Tibial nerve (tissue), 4 donors: ENCODE results near the gene PPP1CB.

Experiments used
- EP300 ChIP-seq, 2 donors: sonication (generic); formaldehyde crosslinking; IDR thresholded peaks; one replicate each; pipeline ENCODE4 v1.6.1; 2017; ENCODE audit warnings: antibody characterized with exemption in 2 of 2, mild to moderate bottlenecking in 1 of 2
- POLR2A ChIP-seq, 2 donors: fragments of 450-650 bp; IDR thresholded peaks; one replicate each; pipeline ENCODE4 v1.6.1; 2017; ENCODE audit warnings: antibody characterized with exemption in 2 of 2, mild to moderate bottlenecking in 2 of 2, moderate library complexity in 2 of 2
- TF ChIP-seq, protein P1 (sequence below), 5 experiments: fragments of 200-600 bp in 3 of 5; fragments of 450-650 bp in 2 of 5; sonication (generic) in 3 of 5; IDR thresholded peaks; one replicate each; pipeline ENCODE4 v1.5.1; 2016 to 2019; ENCODE audit warnings: antibody characterized with exemption in 5 of 5, mild to moderate bottlenecking in 3 of 5, moderate library complexity in 2 of 5

DNA sequence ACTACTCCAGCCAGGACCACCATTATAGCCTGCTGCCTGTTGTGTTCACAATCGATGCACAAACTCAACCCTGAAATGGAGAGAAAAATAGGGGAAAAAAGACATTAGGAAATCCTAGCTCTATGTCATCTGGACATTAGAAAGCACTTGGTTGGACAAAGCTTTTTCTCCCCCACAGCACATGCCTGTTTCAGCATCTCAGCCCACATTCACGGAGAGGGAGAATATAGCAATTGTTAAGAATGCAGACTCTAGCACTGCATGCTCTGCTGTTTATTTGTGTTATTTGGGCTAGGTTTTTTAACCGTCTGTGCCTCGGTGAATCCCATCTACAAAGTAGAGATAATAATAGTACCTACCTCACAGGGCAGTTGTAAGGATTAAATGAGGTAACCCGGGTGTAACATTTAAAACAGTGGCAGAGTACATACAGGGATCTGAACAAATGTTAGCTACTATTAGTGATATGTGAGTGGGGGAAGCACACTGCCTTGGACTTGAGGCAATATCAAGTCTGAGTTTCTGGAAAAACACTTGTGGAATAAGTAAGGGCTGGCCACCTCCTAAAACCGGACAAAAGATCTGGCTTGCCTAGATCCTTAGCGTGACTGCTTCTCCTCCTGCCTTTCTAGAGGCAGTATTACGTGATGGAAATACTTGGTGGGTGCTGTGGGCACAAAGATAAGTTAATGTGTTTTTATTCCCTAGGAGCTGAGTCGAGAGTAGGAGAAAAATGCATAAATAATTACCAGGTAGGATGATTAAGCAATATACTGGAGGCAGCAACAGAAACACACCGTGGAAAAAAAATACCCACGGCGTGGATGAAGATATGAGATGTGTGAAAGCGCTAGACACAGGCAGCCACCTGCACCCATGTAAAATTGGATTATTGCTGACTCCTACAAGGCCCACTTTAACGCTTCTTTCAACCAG lies 1.0 kb upstream of the PPP1CB start:
- TF ChIP-seq, protein P1, sequence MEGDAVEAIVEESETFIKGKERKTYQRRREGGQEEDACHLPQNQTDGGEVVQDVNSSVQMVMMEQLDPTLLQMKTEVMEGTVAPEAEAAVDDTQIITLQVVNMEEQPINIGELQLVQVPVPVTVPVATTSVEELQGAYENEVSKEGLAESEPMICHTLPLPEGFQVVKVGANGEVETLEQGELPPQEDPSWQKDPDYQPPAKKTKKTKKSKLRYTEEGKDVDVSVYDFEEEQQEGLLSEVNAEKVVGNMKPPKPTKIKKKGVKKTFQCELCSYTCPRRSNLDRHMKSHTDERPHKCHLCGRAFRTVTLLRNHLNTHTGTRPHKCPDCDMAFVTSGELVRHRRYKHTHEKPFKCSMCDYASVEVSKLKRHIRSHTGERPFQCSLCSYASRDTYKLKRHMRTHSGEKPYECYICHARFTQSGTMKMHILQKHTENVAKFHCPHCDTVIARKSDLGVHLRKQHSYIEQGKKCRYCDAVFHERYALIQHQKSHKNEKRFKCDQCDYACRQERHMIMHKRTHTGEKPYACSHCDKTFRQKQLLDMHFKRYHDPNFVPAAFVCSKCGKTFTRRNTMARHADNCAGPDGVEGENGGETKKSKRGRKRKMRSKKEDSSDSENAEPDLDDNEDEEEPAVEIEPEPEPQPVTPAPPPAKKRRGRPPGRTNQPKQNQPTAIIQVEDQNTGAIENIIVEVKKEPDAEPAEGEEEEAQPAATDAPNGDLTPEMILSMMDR (IDR thresholded peaks at IDR 0.05), result no peak
- TF ChIP-seq EP300 (IDR thresholded peaks at IDR 0.05), result peak in 1 of 2 donors; percentile 55
- no peak for TF ChIP-seq POLR2A (IDR thresholded peaks at IDR 0.05)
